Stimulated activated CD4-positive, alpha-beta T cell treated with anti-CD3 and anti-CD28 coated beads, TNF-alpha, amount 100 ng/mL, for 48 hours (primary cell): Measurements from ENCODE around the gene SDCBP2.

Source experiments
- DNase-seq, 3 donors: peaks; one replicate each; pipeline ENCODE4 v3.0.0-alpha.2; 2020; ENCODE audit warnings: low read depth in 3 of 3

Gene SDCBP2

GRCh38 chr20:1328680-1329330, at the start of gene SDCBP2:
Gene SDCBP2 (minus strand): TSS chr20:1329139. CDS start chr20:1320416, 8,723 bp downstream.
- DNase-seq = no peak

GRCh38 chr20:1378735-1379125, 49.8 kb upstream of the SDCBP2 start:
- no peak for DNase-seq

- DNase-seq = no peak
These were observed 49.2 kb upstream of the SDCBP2 start for GRCh38 chr20:1377984-1378734.

- DNase-seq = no peak
These were observed 48.5 kb upstream of the SDCBP2 start for GRCh38 chr20:1377341-1377871.

GRCh38 chr20:1376408-1377270, 47.7 kb upstream of the SDCBP2 start:
- no peak for DNase-seq

- no peak for DNase-seq
These were observed 47.1 kb upstream of the SDCBP2 start for GRCh38 chr20:1376007-1376406.

- no peak for DNase-seq
These were observed 46.6 kb upstream of the SDCBP2 start for GRCh38 chr20:1375515-1375914.

GRCh38 chr20:1374246-1374645, 45.3 kb upstream of the SDCBP2 start:
- DNase-seq = no peak

GRCh38 chr20:1373614-1374013, 44.7 kb upstream of the SDCBP2 start:
- no peak for DNase-seq

GRCh38 chr20:1373036-1373435, 44.1 kb upstream of the SDCBP2 start:
- no peak for DNase-seq

- DNase-seq = no peak
These were observed 43.0 kb upstream of the SDCBP2 start for GRCh38 chr20:1371830-1372539.

GRCh38 chr20:1371202-1371782, 42.4 kb upstream of the SDCBP2 start:
- DNase-seq = no peak

GRCh38 chr20:1370548-1371110, 41.7 kb upstream of the SDCBP2 start:
- no peak for DNase-seq

- DNase-seq = no peak
These were observed 41.0 kb upstream of the SDCBP2 start for GRCh38 chr20:1369970-1370369.

- DNase-seq = no peak
These were observed 39.7 kb upstream of the SDCBP2 start for GRCh38 chr20:1368448-1369199.

- DNase-seq = no peak
These were observed 38.5 kb upstream of the SDCBP2 start for GRCh38 chr20:1367479-1367878.

- DNase-seq = no peak
These were observed 35.2 kb upstream of the SDCBP2 start for GRCh38 chr20:1364106-1364505.

- DNase-seq = no peak
These were observed 34.6 kb upstream of the SDCBP2 start for GRCh38 chr20:1363522-1363921.

GRCh38 chr20:1362484-1362883, 33.5 kb upstream of the SDCBP2 start:
- DNase-seq = no peak
